ENCODE measurements around the gene CACNA1B. TPM values are rescaled to one million over a fixed set of nuclear protein-coding genes. Genes with fewer than 3 reads are reported as not detected.
A peak's percentile ranks its signal among the peaks of the same experiment; 100 is the strongest.

Gene CACNA1B
- total RNA-seq, 1 donor from 2014 or later, result 84.4 TPM

GRCh38 chr9:137836831-137837241 is 40.7 kb upstream of the CACNA1B start:
- H3K36me3 Mint-ChIP-seq (ENCODE audit: unreplicated experiment), result peaks cover 13% of the 10 kb centered on the region
- peak overlapping the region; percentile 73 for H3K27ac Mint-ChIP-seq (ENCODE audit: unreplicated experiment)
- no peak overlapping the region for H3K4me3 Mint-ChIP-seq (ENCODE audit: unreplicated experiment)
- peak; percentile 27 for TF ChIP-seq CTCF (IDR thresholded peaks at IDR 0.05; ENCODE audit: partially characterized antibody, unreplicated experiment)
- peaks cover 10% of the 10 kb centered on the region for H3K9me3 Mint-ChIP-seq (ENCODE audit: unreplicated experiment)
- peaks cover 7% of the 10 kb centered on the region for H3K27me3 Mint-ChIP-seq (ENCODE audit: unreplicated experiment)
- peaks cover 3% of the 10 kb centered on the region for H3K4me1 Mint-ChIP-seq (ENCODE audit: low read depth, unreplicated experiment)
- peak; percentile 74 for DNase-seq

- DNase-seq, result no peak
- peaks cover 7% of the 10 kb centered on the region for H3K27me3 Mint-ChIP-seq (ENCODE audit: unreplicated experiment)
- H3K9me3 Mint-ChIP-seq (ENCODE audit: unreplicated experiment), result peaks cover 10% of the 10 kb centered on the region
- TF ChIP-seq CTCF (IDR thresholded peaks at IDR 0.05; ENCODE audit: partially characterized antibody, unreplicated experiment), result no peak
- H3K4me1 Mint-ChIP-seq (ENCODE audit: low read depth, unreplicated experiment), result peaks cover 3% of the 10 kb centered on the region
- H3K4me3 Mint-ChIP-seq (ENCODE audit: unreplicated experiment), result no peak overlapping the region
- H3K36me3 Mint-ChIP-seq (ENCODE audit: unreplicated experiment), result peaks cover 13% of the 10 kb centered on the region
- H3K27ac Mint-ChIP-seq (ENCODE audit: unreplicated experiment), result peak overlapping the region; percentile 73
These were observed 40.0 kb upstream of the CACNA1B start for GRCh38 chr9:137837345-137838278.

DNA sequence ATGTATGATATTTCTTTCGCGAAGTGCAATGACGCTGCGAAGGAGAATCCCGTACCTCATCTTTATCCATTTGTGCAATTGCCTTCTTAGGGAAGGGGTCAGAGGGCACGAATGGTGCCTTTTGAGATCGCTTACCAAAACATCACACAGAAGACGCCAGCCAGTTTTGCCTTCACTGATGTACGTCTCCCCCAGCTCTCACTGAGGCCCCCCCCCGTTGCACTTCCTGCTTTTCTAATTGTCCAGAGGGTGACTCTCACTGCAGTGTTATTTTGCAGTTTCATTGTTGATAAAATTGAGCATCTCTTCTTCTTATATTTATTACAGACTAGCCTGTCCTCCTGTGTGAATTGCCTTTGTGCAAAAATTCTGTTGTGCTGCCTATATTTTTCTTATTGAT is 39.0 kb upstream of the CACNA1B start:
- DNase-seq, result no peak
- H3K4me1 Mint-ChIP-seq (ENCODE audit: low read depth, unreplicated experiment), result peaks cover 3% of the 10 kb centered on the region
- H3K27ac Mint-ChIP-seq (ENCODE audit: unreplicated experiment), result no peak overlapping the region
- no peak overlapping the region for H3K4me3 Mint-ChIP-seq (ENCODE audit: unreplicated experiment)
- TF ChIP-seq CTCF (IDR thresholded peaks at IDR 0.05; ENCODE audit: partially characterized antibody, unreplicated experiment), result no peak
- peaks cover 19% of the 10 kb centered on the region for H3K36me3 Mint-ChIP-seq (ENCODE audit: unreplicated experiment)
- H3K9me3 Mint-ChIP-seq (ENCODE audit: unreplicated experiment), result peaks cover 9% of the 10 kb centered on the region
- H3K27me3 Mint-ChIP-seq (ENCODE audit: unreplicated experiment), result peaks cover 7% of the 10 kb centered on the region

GRCh38 chr9:137843355-137843754 is 34.2 kb upstream of the CACNA1B start:
- H3K27me3 Mint-ChIP-seq (ENCODE audit: unreplicated experiment), result peaks cover 6% of the 10 kb centered on the region

More at GRCh38 chr9:137843355-137843754, 34.2 kb upstream of the CACNA1B start:
- no peak overlapping the region for H3K27ac Mint-ChIP-seq (ENCODE audit: unreplicated experiment)
- H3K9me3 Mint-ChIP-seq (ENCODE audit: unreplicated experiment), result peaks cover 5% of the 10 kb centered on the region
- H3K4me1 Mint-ChIP-seq (ENCODE audit: low read depth, unreplicated experiment), result no peaks in the 10 kb centered on the region
- H3K36me3 Mint-ChIP-seq (ENCODE audit: unreplicated experiment), result peaks cover 22% of the 10 kb centered on the region
- DNase-seq, result no peak
- TF ChIP-seq CTCF (IDR thresholded peaks at IDR 0.05; ENCODE audit: partially characterized antibody, unreplicated experiment), result no peak
- no peak overlapping the region for H3K4me3 Mint-ChIP-seq (ENCODE audit: unreplicated experiment)

Data from glutamatergic neuron (in vitro differentiated cells).